Measurements from ENCODE around the gene KIAA1958. TPM values are rescaled to one million over a fixed set of nuclear protein-coding genes. Genes with fewer than 3 reads are reported as not detected.
A peak's percentile ranks its signal among the peaks of the same experiment; 100 is the strongest.

Gene KIAA1958, protein sequence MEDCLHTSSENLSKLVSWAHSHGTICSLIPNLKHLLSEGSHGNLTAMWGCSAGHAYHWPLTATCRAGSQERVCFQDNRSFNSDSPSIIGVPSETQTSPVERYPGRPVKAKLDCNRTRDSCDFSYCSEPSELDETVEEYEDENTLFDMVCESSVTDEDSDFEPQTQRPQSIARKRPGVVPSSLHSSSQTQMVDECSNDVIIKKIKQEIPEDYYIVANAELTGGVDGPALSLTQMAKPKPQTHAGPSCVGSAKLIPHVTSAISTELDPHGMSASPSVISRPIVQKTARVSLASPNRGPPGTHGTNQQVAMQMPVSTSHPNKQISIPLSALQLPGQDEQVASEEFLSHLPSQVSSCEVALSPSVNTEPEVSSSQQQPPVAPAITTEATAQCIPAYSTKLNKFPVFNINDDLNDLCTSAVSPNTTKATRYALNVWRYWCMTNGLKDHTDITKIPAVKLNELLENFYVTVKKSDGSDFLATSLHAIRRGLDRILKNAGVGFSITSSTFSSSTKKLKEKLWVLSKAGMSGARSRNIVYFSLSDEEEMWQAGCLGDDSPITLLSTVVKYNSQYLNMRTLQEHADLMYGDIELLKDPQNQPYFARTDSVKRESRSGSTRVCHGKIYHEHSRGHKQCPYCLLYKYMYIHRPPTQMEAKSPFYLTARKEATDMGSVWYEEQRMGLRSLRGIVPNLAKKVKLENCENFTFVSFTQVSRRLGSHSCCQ
- 2.3 and 3.5 TPM in 2 replicates for total RNA-seq (2014; rRNA removed; shearing (Covaris generic))
- 2.7 and 3.1 TPM in 2 replicates for polyA plus RNA-seq (2015; cell fraction: cytosol; rRNA removed)
- 2.0 and 3.7 TPM in 2 replicates for polyA plus RNA-seq (2015; cell fraction: nucleus; rRNA removed)

DNA sequence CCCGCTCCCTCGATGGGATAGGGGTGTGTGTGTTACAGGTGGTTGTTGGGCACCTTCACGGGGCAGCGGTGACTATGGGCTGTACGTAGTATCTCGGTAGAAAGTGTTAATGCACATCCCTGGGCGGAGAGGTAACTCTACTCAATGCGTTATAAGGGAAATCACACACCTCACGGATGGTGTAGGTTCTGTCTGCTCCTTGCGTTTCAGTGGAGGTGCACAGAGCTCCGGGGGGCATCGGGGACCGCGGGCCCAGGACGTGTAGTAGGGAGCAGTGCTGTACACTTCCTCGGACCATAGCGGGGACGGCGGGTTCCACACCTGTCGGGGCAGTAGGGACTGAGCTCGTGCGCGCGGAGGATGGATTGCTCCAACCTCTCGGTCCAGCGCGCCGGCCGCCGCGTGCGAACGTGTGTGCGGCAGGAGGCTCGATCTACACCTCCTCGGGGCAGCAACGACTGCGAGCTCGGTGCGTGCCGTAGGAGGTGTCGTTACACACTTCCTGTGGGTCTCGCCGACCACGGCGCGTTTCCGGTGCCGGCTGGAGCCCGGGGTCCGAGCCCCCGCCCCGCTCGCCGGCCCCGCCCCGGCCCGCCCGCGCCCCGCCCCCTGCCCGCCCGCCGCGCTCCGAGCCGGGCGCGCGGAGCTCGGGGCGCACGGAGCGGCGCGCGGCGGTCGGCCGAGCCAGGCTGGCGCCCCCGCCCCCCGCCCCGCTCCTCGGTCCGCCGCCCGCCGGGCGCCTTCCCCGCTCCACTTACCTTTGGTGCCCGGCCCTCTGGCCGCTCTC is at the start of gene KIAA1958:
KIAA1958 (plus strand) TSS at position 607 of the 787 bp plus-strand sequence. CDS start 87,254 bp downstream, outside the sequence.
- DNase-seq (ENCODE audit: low read depth), result peak; percentile 73

DNA sequence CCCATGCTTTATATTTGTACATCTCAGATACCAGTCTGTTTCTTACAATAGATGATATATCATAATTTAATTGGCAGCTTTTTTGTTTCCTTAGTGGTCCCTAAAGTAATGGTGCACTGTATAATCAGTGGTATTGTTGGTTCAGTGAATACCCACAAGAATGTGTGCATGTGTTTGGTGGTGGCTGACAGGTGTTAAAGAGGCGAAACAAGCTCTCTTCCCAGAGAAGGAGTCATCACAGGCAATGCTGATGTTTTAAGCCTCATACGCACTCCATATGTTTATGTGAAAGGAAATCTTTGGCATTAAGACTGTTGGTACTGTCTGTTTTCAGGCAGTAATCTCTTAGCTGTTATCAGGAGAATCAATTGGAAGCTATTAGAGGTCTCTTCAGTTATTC is 49.2 kb upstream of the KIAA1958 start:
- DNase-seq (ENCODE audit: low read depth), result no peak

DNA sequence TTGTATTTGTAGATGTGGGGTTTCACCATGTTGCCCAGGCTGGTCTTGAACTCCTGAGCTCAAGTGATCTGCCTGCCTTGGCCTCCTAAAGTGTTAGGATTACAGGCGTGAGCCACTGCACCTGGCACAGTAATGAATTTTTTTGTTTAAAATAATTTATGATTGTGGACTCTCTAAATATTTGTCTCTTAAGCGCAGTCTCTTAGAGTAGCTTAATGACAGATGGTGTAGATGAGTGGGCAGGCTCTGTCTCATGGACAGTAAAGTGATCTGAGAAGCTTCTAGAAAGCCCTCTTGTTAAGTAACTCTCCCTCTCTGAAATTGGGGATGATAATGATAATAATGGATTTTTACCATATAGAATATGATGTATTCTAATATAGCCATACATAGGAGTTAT is 47.5 kb upstream of the KIAA1958 start:
- no peak for DNase-seq (ENCODE audit: low read depth)

DNA sequence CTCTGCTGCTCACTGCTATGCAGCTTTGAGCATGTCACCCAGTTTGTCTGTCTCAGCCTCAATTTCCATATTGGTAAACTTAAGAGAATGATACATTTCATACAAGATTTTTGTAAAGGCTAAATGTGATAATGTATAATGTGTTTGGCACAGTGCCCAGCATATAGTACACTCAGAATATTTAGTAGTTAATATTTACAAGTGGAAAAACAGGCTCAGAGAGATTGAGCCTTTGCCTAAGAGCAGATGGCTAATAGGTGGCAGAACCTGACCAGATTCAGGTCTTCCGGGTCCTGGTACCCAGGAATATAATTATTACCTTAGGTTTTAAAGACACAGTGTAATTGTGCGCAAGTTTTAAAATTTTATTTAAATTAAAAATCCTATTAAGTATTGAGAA is 46.8 kb upstream of the KIAA1958 start:
- DNase-seq (ENCODE audit: low read depth), result no peak

DNA sequence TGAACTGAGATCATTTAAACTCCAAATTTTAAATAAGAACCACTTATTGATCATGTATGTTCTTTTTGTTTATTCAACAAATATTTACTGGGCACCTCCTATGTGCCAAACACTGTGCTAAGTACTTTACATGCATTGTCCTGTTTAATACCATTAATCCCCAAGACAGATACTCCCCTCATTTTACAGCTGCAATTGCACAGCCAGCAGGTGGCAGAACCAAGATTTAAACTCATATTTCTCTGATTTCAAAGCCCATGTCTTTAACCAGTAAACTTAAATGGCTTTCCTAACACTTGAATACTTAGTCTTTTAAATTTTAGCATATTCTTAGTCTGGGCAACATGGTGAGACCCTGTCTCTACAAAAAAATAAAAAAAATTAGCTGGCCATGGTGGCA is 43.4 kb upstream of the KIAA1958 start:
- peak; percentile 10 for DNase-seq (ENCODE audit: low read depth)

DNA sequence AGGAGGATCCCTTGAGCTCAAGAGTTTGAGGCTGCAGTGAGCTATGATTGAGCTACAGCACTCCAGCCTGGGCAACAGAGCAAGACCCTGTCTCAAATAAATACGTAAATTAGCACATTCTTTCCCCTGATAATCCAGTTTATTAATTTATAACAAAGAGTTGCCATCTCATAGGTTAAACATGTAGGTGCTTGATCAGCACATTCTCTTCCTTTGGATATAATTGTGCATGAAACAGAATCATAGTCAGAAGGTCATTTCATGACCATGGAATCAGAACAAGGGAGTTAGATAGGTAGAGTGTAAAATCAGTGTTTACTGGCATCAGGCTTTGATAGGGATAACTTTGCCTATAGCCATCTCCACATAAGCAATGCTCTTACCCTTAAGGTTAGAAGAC is 43.0 kb upstream of the KIAA1958 start:
- DNase-seq (ENCODE audit: low read depth), result no peak

DNA sequence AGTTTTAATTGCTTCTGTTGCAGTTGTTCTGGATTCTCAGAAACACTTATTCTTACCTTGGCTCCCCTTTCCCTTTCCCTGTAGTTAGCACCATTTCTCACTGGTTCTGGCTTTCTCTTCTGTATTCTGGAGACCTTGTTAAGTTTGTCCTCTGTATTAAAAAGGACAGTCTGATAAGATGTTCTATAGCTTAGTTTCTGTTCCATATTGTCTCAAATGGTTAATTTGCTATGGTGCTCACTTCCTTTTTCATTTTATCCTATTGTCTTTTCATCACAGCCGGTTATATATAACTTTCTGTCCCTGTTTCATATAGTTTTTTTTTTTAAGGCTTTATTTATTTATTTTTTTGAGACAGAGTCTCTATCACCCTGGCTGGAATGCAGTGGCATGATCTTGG is 41.4 kb upstream of the KIAA1958 start:
- no peak for DNase-seq (ENCODE audit: low read depth)

DNA sequence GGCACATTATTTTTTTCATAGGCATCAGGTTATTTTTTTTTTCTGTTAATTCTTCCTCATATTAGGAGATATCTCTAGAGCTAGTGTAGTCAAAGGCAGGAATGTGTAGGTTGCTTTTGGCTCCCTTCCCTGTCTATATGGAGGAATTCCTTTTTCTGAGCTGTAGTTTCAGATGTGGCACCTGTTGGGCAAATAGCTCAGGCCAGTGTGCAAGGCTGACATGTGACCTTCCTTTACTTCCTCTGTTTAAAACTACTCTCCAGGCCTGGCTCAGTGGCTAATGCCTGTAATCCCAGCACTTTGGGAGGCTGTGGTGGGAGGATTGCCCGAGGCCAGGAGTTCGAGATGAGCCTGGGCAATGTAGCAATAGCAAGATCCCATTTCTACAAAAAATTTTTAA is 40.5 kb upstream of the KIAA1958 start:
- no peak for DNase-seq (ENCODE audit: low read depth)

DNA sequence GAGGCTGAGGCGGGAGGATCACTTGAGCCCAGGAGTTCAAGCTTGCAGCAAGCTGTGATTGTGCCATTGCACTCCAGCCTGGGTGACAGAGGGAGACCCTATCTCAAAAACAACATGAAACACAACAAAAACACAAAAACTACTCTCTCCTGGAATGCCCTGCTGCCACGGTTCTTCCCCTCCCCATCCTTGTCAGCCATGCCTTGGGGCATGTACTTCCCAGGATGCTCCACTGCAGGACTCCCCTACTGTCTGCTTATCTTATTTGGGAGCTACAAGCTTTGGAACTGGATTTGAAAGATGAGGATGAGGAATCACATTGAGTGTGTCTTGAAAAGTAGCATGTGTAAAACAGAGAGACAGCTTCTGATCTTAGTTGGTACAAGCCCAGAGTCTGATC is 40.1 kb upstream of the KIAA1958 start:
- DNase-seq (ENCODE audit: low read depth), result no peak

DNA sequence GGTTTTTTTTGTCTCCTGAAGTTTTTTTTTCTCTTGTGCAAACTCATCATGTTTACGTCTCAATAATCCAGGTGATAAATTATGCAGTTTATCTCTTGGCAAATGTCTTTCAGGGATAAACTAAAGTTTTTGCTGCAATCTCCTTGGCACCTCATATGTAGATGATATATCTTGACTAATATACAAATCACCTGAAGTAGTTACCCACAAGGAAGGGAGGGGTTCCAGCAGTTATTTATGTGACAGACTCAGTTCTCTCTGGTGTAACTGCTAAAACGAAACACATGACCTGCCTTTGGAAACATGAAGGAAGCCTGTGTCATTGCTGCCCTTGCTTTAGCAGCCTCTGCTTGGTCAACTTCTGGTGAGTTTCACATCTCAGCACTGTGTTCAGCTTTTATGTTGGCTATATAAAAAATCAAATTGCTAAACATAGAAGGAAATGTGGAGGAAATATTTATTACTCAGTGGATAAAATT is 39.3 kb upstream of the KIAA1958 start:
- DNase-seq (ENCODE audit: low read depth), result no peak

DNA sequence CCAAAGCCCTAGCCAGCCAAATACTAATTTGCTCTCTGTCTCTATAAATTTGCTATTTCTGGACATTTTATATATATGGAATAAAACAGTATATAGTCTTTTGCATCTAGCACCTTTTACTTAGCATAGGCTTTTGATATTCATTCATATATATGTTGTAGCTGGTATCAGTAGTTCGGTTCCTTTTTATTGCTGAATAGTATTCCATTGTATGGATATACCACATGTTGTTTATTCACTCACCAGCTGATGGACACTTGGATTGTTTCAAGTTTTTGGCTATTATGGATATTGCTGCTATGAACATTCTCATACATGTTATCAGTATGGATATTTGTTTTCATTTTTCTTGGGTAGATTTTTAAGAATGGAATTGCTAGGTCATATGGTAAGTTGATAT is 23.8 kb upstream of the KIAA1958 start:
- DNase-seq (ENCODE audit: low read depth), result no peak

DNA sequence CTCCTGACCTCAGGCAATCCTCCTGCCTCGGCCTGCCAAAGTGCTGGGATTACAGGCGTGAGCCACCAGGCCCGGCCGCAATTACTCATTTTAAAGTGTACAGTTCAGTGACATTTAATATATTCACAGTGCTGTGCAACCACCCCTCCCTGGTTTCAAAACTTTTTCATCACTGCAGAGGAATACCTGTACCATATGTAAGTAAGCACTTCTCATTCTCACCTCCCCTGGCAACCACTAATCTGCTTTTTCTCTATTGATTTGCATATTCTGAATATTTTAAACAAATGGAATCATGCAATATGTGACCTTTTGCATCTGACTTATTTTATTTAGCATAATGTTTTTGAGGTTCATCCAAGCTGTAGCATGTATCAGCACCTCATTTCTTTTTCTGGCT is 21.3 kb upstream of the KIAA1958 start:
- no peak for DNase-seq (ENCODE audit: low read depth)

DNA sequence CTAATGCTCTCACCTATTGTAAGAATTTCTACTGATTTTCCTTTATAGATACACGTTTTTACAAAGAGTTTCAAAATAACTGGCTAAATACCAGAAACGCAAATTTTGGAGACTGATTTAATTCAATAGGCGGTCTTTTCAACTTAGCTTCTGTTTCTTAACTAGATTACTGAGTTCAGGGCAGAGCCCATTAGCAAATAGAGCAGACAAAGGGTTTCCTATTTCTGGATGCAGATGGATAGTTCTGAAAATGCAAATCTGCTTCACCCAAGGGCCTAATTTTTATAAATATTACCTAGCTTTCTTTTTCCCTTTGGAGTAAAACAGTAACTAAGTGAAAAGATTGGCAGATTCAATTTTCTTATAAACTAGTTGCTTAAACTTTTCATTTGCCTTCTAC is 13.6 kb upstream of the KIAA1958 start:
- DNase-seq (ENCODE audit: low read depth), result no peak

DNA sequence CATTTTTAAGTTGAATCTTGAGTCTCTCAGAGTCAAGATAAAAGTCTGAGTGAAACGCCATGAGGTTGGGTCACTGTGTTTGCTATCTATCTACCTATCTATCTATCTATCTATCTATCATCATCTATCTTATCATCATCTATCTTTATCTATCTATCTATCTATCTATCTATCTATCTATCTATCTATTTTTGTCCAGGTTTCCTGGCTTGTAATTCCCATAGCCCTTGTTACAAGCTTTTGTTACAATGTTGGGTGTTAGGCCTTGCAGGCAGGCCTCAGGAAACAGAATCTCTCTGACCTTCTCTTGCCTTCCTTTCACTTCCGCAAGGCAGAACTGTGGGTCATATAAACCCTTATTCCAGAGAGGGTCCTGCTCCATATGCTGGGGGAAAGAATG is 12.6 kb upstream of the KIAA1958 start:
- DNase-seq (ENCODE audit: low read depth), result no peak

DNA sequence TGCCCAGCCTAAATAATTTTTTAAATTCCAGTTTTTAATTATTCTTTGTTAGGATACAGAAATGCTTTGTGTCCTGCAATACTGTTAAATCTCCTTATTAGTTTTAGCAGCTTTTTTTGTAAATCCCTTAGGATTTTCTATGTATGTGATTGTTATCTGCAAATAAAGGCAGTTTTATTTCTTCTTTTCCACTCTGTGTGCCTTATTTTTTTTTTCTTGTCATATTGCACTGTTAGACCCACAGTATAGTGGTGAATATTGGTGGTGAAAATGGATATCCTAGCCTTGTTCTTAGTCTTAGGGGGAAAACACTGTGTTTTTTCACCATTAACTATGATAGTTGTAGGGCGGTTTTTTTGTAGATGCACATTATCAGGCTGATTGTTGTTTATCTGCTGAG is 11.3 kb upstream of the KIAA1958 start:
- no peak for DNase-seq (ENCODE audit: low read depth)

DNA sequence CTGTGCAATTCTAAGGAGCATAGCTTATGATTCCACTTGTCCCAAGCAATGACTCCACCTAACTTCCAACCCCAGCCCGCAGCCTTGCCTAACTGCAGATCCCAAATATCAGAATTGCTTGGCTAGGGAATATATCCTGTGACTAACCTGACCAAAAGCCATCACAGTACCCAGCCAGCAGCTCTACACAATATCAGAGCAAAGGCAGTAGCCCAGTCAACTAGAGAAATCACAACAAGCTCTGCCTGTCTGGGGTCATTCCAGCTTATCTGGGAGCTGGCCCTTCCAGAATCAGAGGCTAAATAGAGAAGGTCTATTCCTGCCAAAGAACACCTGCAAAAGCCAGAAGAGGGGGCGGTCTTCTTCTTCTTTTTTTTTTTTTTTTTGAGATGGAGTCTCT is 9.3 kb upstream of the KIAA1958 start:
- DNase-seq (ENCODE audit: low read depth), result no peak

DNA sequence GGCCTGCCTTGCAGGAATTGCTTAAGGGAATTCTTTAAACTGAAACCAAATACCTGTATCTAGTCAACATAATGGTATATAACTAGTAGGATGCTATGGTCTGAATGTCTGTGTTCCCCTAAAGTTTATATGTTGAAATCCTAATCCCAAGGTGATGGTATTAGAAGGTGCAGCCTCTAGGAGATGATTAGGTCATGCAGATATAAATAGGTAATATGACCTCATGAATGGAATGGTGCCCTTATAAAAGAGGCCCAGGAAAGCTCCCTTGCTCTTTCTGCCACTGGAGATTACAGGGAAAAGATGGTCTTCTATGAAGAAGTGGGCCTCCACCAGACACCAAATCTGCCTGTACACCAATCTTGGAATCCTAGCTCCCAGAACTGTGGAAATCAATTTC is 7.4 kb upstream of the KIAA1958 start:
- no peak for DNase-seq (ENCODE audit: low read depth)

DNA sequence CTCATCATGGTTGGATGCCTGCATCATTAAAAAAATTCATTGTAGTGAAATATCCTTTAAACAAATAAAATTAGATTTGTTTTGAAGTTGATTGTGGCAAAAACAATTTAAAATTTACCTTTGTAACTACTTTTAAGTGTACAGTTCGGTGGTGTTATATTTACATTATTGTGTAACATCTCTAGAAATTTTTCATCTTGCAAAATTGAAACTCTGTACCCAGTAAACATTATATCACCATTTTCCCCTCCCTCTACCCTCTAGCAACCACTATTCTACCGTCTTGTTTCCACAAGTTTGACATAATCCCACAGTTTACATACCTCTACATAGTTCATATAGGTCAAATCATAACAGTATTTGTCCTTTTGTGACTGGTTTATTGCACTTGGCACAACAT is 2.0 kb upstream of the KIAA1958 start:
- DNase-seq (ENCODE audit: low read depth), result no peak

DNA sequence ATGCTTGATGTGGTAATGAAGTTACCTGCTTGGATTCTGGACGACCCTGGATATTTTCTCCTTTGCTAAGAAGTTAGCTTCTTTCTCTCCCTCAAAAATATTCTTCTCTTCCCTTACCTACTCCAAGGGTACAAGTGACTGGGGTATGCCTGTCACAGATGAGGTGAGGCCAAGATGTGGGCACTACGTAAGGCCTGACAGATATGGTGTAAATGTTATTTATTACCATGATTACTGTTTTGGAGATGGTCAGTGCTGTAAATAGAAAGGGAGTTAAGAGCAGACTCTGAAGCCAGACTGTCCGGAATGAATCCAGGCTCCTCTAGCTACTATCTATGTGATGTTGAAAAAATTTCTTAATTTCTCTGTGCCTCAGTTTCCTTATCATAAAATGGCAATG is 1.1 kb upstream of the KIAA1958 start:
- no peak for DNase-seq (ENCODE audit: low read depth)

DNA sequence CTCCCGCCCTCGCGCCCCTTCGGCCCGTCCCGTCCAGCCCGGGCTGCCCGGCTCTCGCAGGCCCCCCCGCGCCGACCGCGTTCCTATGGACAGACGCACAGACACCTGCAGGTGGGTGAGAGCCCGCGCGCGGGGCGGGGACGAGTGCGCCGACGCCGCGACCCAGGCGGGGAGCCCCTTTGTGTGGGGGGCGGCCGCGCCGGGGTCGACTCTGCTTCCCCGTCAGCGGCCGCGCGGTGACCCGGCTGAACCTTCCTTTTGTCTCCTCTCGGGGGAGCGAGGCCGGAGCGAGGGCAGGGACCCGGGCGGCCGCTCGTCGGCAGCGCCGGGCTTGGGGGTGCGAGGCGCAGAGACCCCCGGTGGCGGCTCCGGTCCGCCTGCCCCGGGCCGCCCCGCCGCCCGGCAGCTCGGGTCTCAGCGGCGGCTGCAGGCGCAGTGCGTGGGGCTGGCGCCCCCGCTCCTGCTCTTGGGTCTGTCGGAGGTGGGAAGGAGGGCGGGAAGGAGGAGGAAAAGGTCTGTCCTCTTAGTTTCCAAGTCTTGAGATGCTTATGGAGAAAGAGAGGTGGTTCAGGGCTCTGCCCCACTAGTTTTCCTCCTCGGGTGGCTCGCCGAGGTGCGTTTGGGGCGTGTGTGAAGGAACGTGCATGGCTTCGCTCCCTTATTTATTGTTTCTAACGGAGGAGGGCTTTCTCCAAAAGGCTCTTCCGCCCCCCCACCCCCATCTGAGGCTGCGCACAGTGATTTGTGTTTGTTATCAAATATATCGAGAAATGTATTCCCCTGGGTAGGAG is 576 bp downstream of the KIAA1958 start:
- DNase-seq (ENCODE audit: low read depth), result peak; percentile 40

DNA sequence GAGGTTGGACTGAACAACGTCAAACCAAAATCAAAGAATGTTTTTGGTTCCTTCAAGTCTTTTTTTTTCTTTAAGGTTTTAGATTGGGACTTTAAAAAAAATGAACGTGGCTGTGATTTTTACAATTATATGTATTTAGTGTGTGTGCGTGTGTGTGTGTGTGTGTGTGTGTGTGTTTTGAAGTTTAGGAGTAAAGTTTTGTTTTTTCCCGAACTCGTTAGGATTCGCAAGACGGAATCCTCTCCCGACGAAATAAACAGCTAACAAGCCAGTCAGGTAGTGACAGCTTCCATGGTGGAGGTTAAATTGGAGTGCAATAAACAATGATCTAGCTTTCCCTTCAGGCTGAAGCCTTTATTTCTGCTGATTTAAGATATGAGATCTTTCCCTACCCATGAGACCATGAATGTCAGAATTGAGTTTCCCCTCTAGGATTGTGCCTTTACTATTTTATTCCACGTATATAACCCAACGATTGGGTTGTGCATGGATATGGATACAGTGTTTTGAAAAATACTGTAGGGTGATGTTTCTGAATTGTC is 1.2 kb downstream of the KIAA1958 start:
- DNase-seq (ENCODE audit: low read depth), result no peak
